ENCODE results near the gene PCNA. TPM values are rescaled to one million over a fixed set of nuclear protein-coding genes. Genes with fewer than 3 reads are reported as not detected.

Gene PCNA
- total and polyA plus RNA-seq, 10 of the 15 experiments (the other 5 are each of a cell fraction or from before 2014, with no cell fraction given): 389 to 694 (median 540) TPM

- TF ChIP-seq, protein P1, sequence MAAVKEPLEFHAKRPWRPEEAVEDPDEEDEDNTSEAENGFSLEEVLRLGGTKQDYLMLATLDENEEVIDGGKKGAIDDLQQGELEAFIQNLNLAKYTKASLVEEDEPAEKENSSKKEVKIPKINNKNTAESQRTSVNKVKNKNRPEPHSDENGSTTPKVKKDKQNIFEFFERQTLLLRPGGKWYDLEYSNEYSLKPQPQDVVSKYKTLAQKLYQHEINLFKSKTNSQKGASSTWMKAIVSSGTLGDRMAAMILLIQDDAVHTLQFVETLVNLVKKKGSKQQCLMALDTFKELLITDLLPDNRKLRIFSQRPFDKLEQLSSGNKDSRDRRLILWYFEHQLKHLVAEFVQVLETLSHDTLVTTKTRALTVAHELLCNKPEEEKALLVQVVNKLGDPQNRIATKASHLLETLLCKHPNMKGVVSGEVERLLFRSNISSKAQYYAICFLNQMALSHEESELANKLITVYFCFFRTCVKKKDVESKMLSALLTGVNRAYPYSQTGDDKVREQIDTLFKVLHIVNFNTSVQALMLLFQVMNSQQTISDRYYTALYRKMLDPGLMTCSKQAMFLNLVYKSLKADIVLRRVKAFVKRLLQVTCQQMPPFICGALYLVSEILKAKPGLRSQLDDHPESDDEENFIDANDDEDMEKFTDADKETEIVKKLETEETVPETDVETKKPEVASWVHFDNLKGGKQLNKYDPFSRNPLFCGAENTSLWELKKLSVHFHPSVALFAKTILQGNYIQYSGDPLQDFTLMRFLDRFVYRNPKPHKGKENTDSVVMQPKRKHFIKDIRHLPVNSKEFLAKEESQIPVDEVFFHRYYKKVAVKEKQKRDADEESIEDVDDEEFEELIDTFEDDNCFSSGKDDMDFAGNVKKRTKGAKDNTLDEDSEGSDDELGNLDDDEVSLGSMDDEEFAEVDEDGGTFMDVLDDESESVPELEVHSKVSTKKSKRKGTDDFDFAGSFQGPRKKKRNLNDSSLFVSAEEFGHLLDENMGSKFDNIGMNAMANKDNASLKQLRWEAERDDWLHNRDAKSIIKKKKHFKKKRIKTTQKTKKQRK (IDR thresholded peaks at IDR 0.05; ENCODE audit: low read depth, low read length): no peak
- TF ChIP-seq SMARCA5 (IDR thresholded peaks at IDR 0.05): peak; percentile 76
- no peak; the same call in 1 of the 2 replicates for TF ChIP-seq ZNF207 (IDR thresholded peaks at IDR 0.05; ENCODE audit: borderline replicate concordance)
- TF ChIP-seq ZZZ3 (IDR thresholded peaks at IDR 0.05; ENCODE audit: control insufficient read depth, insufficient read length, low read depth): no peak
- TF ChIP-seq NFXL1 (IDR thresholded peaks at IDR 0.05; ENCODE audit: borderline replicate concordance): no peak
- TF ChIP-seq EP300 (IDR thresholded peaks at IDR 0.05; ENCODE audit: borderline replicate concordance in 1 of 2, control insufficient read depth in 1 of 2, low read depth in 2 of 2, low read length in 2 of 2): peak; percentile 93 to 98
- no peak for TF ChIP-seq TCF7 (IDR thresholded peaks at IDR 0.05; ENCODE audit: borderline replicate concordance)
- TF ChIP-seq SMC3 (IDR thresholded peaks at IDR 0.05; ENCODE audit: borderline replicate concordance, low read length): no peak; the same call in 1 of the 2 replicates
- peak; percentile 71; the same call in 1 of the 2 replicates for TF ChIP-seq TCF3 (IDR thresholded peaks at IDR 0.05; ENCODE audit: borderline replicate concordance, insufficient read depth, low read depth, low read length)
- 0 out of 2 replicates have a peak, but pooled peaks have one; percentile 7 for TF ChIP-seq NR2C1 (IDR thresholded peaks at IDR 0.05)
- no peak for TF ChIP-seq POLR2AphosphoS2 (IDR thresholded peaks at IDR 0.05; ENCODE audit: low read depth, low read length)
- no peak for TF ChIP-seq BRCA1 (IDR thresholded peaks at IDR 0.05; ENCODE audit: low read depth, low read length)
- no peak for TF ChIP-seq RAD21 (IDR thresholded peaks at IDR 0.05; ENCODE audit: insufficient read depth, low read depth, low read length)
- TF ChIP-seq ZNF687 (IDR thresholded peaks at IDR 0.05): peak; percentile 97
- no peak for TF ChIP-seq ESRRA (IDR thresholded peaks at IDR 0.05; ENCODE audit: low read length)
- no peak for TF ChIP-seq KAT2A (conservative IDR thresholded peaks at IDR 0.05; ENCODE audit: control insufficient read depth, low read depth, low read length)
- peak; percentile 75; the same call in 1 of the 2 replicates for TF ChIP-seq JUND (IDR thresholded peaks at IDR 0.05; ENCODE audit: low read depth, low read length)
- TF ChIP-seq, protein P2, sequence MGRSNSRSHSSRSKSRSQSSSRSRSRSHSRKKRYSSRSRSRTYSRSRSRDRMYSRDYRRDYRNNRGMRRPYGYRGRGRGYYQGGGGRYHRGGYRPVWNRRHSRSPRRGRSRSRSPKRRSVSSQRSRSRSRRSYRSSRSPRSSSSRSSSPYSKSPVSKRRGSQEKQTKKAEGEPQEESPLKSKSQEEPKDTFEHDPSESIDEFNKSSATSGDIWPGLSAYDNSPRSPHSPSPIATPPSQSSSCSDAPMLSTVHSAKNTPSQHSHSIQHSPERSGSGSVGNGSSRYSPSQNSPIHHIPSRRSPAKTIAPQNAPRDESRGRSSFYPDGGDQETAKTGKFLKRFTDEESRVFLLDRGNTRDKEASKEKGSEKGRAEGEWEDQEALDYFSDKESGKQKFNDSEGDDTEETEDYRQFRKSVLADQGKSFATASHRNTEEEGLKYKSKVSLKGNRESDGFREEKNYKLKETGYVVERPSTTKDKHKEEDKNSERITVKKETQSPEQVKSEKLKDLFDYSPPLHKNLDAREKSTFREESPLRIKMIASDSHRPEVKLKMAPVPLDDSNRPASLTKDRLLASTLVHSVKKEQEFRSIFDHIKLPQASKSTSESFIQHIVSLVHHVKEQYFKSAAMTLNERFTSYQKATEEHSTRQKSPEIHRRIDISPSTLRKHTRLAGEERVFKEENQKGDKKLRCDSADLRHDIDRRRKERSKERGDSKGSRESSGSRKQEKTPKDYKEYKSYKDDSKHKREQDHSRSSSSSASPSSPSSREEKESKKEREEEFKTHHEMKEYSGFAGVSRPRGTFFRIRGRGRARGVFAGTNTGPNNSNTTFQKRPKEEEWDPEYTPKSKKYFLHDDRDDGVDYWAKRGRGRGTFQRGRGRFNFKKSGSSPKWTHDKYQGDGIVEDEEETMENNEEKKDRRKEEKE (IDR thresholded peaks at IDR 0.05): no peak
- TF ChIP-seq ZNF384 (IDR thresholded peaks at IDR 0.05; ENCODE audit: borderline replicate concordance, low read depth, low read length): peak; percentile 64; the same call in 1 of the 2 replicates
- TF ChIP-seq JUNB (IDR thresholded peaks at IDR 0.05): peak; percentile 77
Measured at GRCh38 chr20:5078399-5078958, 41.3 kb downstream of the PCNA start (continued).
